Fibroblast of pulmonary artery (primary cell): ENCODE measurements around the gene FMO4.
"Not testable (repeated sequence)": the region's sequence is repeated elsewhere in the genome, so short reads cannot be mapped to it uniquely, and the experiment has no call there.

ENCODE experiments used
- DNase-seq: peaks from one replicate; pipeline ENCODE4 v3.0.0-alpha.2; 2010; ENCODE audit warnings: low read depth
- H3K4me3 ChIP-seq: replicated peaks from 2 replicates; pipeline ENCODE4 v1.5.1; 2011; ENCODE audit warnings: low read depth, mild to moderate bottlenecking, control low read depth, low read length, moderate library complexity
- CTCF ChIP-seq: IDR thresholded peaks from 2 replicates; pipeline ENCODE4 v1.5.1; 2011; ENCODE audit warnings: mild to moderate bottlenecking, control low read depth, low read length, inconsistent platforms; ENCODE audit errors: missing control alignments

The FMO4 gene

GRCh38 chr1:171279234-171279633 is 34.7 kb upstream of the FMO4 start:
- DNase-seq = no peak
- H3K4me3 ChIP-seq = no peak overlapping the region
- no peak for TF ChIP-seq CTCF

- no peak for DNase-seq
- no peak overlapping the region for H3K4me3 ChIP-seq
- no peak for TF ChIP-seq CTCF
Observed at GRCh38 chr1:171279678-171280077, 34.3 kb upstream of the FMO4 start.

- no peak for TF ChIP-seq CTCF
- no peak for DNase-seq
- no peak overlapping the region for H3K4me3 ChIP-seq
Observed at GRCh38 chr1:171280599-171280998, 33.4 kb upstream of the FMO4 start.

- no peak for TF ChIP-seq CTCF
- no peak overlapping the region for H3K4me3 ChIP-seq
- peak; percentile 13 for DNase-seq
Observed at GRCh38 chr1:171286032-171286705, 27.8 kb upstream of the FMO4 start.

GRCh38 chr1:171290621-171291020 is 23.4 kb upstream of the FMO4 start:
- TF ChIP-seq CTCF = no peak
- no peak overlapping the region for H3K4me3 ChIP-seq
- DNase-seq = no peak

- H3K4me3 ChIP-seq = no peak overlapping the region
- no peak for TF ChIP-seq CTCF
- DNase-seq = no peak
Observed at GRCh38 chr1:171292799-171293198, 21.2 kb upstream of the FMO4 start.

- not testable (repeated sequence) for H3K4me3 ChIP-seq, DNase-seq
Observed at GRCh38 chr1:171295383-171295782, 18.6 kb upstream of the FMO4 start.
